Activated CD4-positive, CD25-positive, alpha-beta regulatory T cell (primary cell): ENCODE results near the gene ZFAND2B.

Source experiments
- DNase-seq, 4 experiments: peaks; one replicate each; lab custom pipeline; 2025; lab: John Stamatoyannopoulos, UW

ZFAND2B gene

GRCh38 chr2:219204425-219205164, 2.0 kb upstream of the ZFAND2B start:
- DNase-seq: no peak

DNA sequence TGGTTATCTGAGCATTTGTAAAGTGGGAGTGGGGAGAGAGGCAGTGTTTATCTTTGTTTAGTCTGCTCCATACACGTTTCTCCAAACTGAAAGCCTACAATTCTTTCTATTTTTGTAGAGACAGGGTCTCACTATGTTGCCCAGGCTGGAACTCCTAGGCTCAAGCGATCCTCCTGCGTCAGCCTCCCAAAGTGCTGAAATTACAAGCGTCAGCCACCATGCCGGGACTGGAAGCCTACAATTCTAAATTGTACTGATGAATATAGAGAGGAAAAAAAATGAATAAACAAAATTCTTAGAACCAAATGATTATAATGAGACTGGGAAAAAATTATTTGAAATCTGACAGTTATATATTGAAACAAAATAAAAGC, 1.4 kb upstream of the ZFAND2B start:
- no peak for DNase-seq

DNA sequence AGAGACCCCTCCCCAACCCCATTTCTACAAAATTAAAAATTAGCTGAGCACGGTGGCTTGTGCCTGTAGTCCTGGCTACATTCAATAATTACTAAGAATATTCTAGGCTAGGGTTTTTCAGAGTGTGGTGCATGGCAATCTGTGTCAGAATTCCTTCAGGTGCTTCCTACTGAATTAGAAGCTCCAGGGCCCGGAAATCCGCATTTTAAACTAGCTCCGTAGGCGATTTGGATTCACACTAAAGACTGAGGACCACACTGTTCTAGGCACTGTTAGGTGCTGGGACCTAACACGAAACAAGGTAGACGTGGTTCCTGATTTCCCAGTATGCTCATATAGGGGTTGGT, 628 bp upstream of the ZFAND2B start:
- no peak for DNase-seq

- DNase-seq: no peak
Observed at GRCh38 chr2:219207134-219207883, 727 bp downstream of the ZFAND2B start.

- DNase-seq: no peak
Observed at GRCh38 chr2:219207884-219208740, 1.5 kb downstream of the ZFAND2B start.

- no peak for DNase-seq
Observed at GRCh38 chr2:219209236-219210195, 2.9 kb downstream of the ZFAND2B start.

DNA sequence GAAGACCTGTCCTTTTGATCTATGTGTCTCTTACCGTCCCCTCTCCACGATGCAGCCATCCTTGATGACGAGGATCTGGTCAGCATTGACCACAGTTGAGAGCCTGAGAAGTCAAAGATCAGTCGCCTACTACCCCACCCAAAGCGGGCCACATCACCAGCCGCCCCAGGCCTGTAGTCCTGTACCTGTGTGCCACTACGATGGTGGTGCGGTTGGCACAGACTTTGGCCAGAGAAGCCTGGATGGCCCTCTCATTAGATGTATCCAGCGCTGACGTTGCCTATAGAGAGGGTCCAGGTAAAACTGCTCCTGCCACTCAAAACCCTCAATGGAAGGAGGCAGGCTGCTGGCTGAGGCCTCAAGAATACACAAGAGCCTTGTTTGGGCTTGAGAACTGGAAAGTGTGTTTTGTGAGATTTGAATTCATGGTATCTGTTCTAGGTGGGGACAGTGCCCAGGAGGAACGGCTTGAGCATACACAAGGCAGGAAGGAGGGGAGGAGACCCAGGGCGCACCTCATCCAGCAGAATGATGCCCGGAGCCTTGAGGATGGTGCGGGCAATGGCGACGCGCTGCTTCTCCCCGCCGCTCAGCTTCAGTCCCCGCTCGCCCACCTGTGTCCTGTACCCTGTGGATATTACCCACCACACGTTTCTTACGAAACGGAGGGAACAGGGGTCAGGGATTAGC, 3.8 kb downstream of the ZFAND2B start:
- no peak for DNase-seq

GRCh38 chr2:219210886-219211362, 4.3 kb downstream of the ZFAND2B start:
- no peak for DNase-seq

DNA sequence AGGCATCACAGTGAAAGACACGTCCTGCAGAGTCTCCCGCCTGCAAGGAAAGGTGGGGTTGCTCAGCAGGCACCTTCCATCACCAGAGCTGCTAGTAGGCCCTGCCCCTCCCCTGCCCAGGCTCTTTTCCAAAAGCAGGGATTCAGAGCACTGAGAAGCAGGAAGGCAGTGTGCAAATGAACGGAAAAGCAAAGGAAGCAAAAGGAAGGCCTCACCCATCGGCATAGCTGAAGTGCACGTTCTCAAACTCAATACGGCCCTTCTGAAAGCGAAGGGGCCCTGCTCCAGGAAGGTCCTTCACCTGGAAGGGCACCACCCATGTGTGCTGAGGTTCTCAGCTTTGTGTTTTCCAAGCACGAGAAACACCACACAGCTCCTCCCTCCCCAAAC, 6.4 kb downstream of the ZFAND2B start:
- DNase-seq: no peak

DNA sequence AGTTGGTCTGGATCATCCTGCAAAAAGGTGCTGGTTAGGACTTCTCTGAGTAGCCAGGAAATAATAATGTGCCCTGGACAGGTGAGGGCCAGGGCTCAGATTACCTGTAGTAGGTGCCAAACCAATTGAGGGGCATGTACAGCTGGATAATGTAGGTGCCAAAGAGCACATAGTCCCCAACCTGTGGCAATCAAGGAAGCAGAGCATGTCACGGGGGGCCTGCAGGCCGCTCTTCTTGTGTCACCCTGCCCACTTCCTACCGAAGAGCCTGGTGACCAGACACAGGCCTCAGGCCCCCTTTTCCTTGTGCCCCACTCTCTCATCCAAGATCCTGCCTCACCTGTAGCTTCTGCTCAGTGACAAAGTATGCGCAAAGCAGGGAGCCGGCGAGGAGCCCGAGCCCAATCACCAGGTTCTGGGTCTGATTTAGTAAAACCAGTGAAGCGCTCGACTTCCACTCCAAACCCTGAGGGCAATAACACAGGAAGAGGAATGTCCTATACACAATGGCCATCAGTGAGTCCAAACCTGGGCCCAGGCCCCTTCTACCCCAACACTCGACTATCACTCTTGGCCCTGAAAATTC, 7.0 kb downstream of the ZFAND2B start:
- DNase-seq: no peak

DNA sequence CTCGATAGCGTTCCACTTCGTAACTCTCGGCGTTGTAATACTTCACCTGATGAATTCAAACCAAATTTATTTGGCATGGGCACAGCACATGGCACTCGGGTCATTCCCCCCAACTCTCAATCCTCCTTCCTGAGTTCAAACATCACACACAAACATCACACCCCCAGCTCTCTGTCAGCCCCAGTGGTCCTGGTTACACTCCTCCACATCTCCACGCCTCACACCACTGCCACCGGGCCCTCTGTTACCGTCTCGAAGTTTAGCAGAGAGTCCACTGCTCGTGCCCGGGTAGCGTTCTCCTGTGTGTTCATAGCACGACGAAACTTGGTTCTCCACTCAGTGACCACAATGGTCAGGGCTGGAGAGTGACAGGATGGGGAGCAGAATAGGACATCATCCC, 7.6 kb downstream of the ZFAND2B start:
- DNase-seq: no peak

DNA sequence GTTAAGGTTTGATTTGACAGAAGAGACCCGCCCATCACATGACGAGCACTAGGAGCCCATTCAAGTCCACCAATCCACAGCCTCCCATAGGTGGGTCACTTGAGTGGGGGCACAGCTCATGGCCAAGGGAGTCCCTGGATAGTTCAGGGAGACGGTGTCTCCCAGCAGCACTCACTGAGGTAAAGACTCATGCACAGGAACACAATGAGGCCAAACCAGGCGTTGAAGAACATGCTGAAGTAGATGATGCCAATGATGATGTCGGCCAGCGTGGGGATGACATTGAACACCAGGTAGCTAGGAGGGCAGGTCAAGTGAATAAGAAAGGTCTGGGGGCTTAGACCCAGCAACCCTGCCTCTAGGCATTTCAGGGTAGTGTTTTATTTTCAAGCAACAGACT, 8.2 kb downstream of the ZFAND2B start:
- no peak for DNase-seq

GRCh38 chr2:219215871-219216534, 9.4 kb downstream of the ZFAND2B start:
- DNase-seq: no peak

- no peak for DNase-seq
Observed at GRCh38 chr2:219216535-219216915, 9.9 kb downstream of the ZFAND2B start.

GRCh38 chr2:219218217-219218731, 11.7 kb downstream of the ZFAND2B start:
- DNase-seq: no peak

DNA sequence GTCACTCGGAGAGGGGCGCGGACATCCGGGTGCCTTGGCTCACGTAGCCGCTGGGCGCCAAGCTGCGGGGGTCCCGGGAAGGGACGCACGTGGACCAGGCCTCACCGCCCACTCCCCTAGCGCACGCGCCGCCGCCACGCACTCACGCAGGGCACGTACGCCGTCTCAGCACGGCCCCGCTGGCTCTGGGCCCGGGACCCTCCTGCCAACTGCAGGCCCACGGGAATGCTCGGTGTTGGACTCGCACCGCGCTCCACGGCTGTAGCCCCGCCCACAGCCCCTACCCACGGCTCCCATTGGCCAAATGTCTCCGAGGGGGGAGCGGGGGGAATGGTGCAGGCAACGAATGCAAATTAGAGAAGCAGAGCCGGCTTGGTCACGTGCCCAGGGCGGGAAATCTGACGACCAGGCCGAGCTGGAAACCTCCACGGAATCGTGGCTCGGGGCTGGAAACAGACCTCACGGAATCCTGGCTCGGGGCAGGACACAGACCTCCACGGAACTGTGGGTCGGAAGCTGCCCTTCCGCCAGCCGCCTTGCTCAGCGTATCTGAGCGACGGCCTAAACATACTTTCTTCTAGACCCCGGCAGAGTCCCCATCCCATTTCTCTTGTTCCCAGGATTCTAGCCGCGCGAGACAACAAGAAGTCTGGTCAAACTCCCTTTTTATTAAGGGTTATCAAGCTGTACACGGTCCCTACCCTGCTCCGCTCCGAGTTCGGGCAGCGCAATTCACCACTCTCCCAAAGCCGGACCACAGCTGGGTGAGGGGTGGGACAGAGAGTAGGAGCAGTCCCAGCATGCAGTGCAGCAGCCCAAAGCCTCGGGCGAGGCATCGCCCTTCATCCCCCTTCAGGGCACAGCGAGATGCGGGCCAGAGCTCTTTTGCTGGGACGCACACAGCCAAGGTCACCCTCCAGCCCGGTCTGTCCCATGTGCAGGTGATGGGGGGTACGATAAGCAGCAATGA, 12.4 kb downstream of the ZFAND2B start, which contains the start of gene ABCB6:
Gene ABCB6 (minus strand): TSS at position 227 of the 970 bp plus-strand sequence. CDS start 285 bp downstream, outside the sequence.
- DNase-seq: peak; percentile 50 to 72 (median 66)

- no peak for DNase-seq
Observed at GRCh38 chr2:219219784-219220532, 13.4 kb downstream of the ZFAND2B start.
